ENCODE measurements around the gene FAM3B.
A peak's percentile ranks its signal among the peaks of the same experiment; 100 is the strongest.
"Not testable (repeated sequence)": the region's sequence is repeated elsewhere in the genome, so short reads cannot be mapped to it uniquely, and the experiment has no call there.

FAM3B gene

GRCh38 chr21:41316200-41317062 lies at the start of gene FAM3B:
TSS of gene FAM3B (plus strand) at chr21:41316801. CDS start at chr21:41316880, 79 bp downstream.
- DNase-seq, result no peak

GRCh38 chr21:41267346-41267745 lies 49.3 kb upstream of the FAM3B start:
- no peak for DNase-seq

- no peak for DNase-seq
Observed at GRCh38 chr21:41269535-41269934, 47.1 kb upstream of the FAM3B start.

GRCh38 chr21:41277196-41277595 lies 39.4 kb upstream of the FAM3B start:
- DNase-seq, result no peak

GRCh38 chr21:41277846-41278245 lies 38.8 kb upstream of the FAM3B start:
- DNase-seq, result no peak

GRCh38 chr21:41280115-41280919 lies 36.3 kb upstream of the FAM3B start:
- no peak for DNase-seq

GRCh38 chr21:41282412-41282811 lies 34.2 kb upstream of the FAM3B start:
- no peak for DNase-seq

GRCh38 chr21:41283211-41283818 lies 33.3 kb upstream of the FAM3B start:
- DNase-seq, result peak; percentile 87

GRCh38 chr21:41289431-41289830 lies 27.2 kb upstream of the FAM3B start:
- DNase-seq, result no peak

GRCh38 chr21:41290106-41290799 lies 26.3 kb upstream of the FAM3B start:
- no peak for DNase-seq

- DNase-seq, result peak; percentile 79
Observed at GRCh38 chr21:41294548-41295231, 21.9 kb upstream of the FAM3B start.

GRCh38 chr21:41295721-41296254 lies 20.8 kb upstream of the FAM3B start:
- DNase-seq, result no peak

- DNase-seq, result no peak
Observed at GRCh38 chr21:41302976-41303375, 13.6 kb upstream of the FAM3B start.

GRCh38 chr21:41304068-41304720 lies 12.4 kb upstream of the FAM3B start:
- DNase-seq, result no peak

- DNase-seq, result no peak
Observed at GRCh38 chr21:41307219-41307618, 9.4 kb upstream of the FAM3B start.

GRCh38 chr21:41313285-41314164 lies 3.1 kb upstream of the FAM3B start:
- DNase-seq, result not testable (repeated sequence)

- no peak for DNase-seq
Observed at GRCh38 chr21:41315726-41316125, 875 bp upstream of the FAM3B start.

GRCh38 chr21:41317063-41317392 lies 427 bp downstream of the FAM3B start:
- no peak for DNase-seq

- DNase-seq, result peak; percentile 44
Observed at GRCh38 chr21:41317458-41317857, 857 bp downstream of the FAM3B start.

- DNase-seq, result peak; percentile 26
Observed at GRCh38 chr21:41318218-41318617, 1.6 kb downstream of the FAM3B start.

GRCh38 chr21:41319273-41319672 lies 2.7 kb downstream of the FAM3B start:
- no peak for DNase-seq
